B cell (primary cell): Measurements from ENCODE around the gene SFTPA2. TPM values are rescaled to one million over a fixed set of nuclear protein-coding genes. Genes with fewer than 3 reads are reported as not detected.

Source experiments
- ATAC-seq: fragments of 200-7000 bp; cut with Tn5 transposase; one replicate; pipeline ENCODE4 v1.10.0; 2021; ENCODE audit warnings: low read depth, mild to moderate bottlenecking, moderate number of reproducible peaks, moderate library complexity
- CTCF ChIA-PET: fragments of 350-600 bp; sonication (Branson Sonifier 250); formaldehyde crosslinking; loops from one replicate; lab custom pipeline; 2021; ENCODE audit warnings: antibody characterized with exemption, inconsistent platforms; lab: Charles Lee
- POLR2A ChIA-PET: fragments of 350-600 bp; sonication (Branson Sonifier 250); formaldehyde crosslinking; loops from one replicate; lab custom pipeline; 2021; ENCODE audit warnings: antibody characterized with exemption; lab: Charles Lee
- DNase-seq: peaks from one replicate; pipeline ENCODE4 v3.0.0; 2013
- H2AFZ ChIP-seq: 2 replicates; pipeline ENCODE4 v1.6.1; 2012; ENCODE audit warnings: mild to moderate bottlenecking, low read depth, low read length; ENCODE audit not compliant: insufficient read depth, poor library complexity, severe bottlenecking
- H3K27ac ChIP-seq, 2 donors: 1 replicate in 1 of 2; 2 replicates in 1 of 2; pipeline ENCODE4 v1.5.1; 2012 to 2013; ENCODE audit warnings: low read length in 2 of 2, mild to moderate bottlenecking in 2 of 2, moderate library complexity in 1 of 2
- H3K27me3 ChIP-seq, 4 experiments: fragments of 200-600 bp in 1 of 4; sonication (generic) in 1 of 4; replicated peaks in 1 of 4; 1 replicate in 2 of 4; 2 replicates in 2 of 4; pipeline versions ENCODE4 v1.6.1 to v1.7.0; 2013 to 2016; ENCODE audit warnings: low read length in 3 of 4, mild to moderate bottlenecking in 2 of 4, mixed read lengths in 1 of 4, moderate library complexity in 1 of 4; ENCODE audit not compliant: insufficient read depth in 4 of 4, control insufficient read depth in 3 of 4; ENCODE audit errors: control extremely low read depth in 1 of 4
- H3K36me3 ChIP-seq, 2 experiments: replicated peaks in 1 of 2; 1 replicate in 1 of 2; 2 replicates in 1 of 2; pipeline versions ENCODE4 v1.6.1 to v1.7.1; 2013; ENCODE audit warnings: low read length in 1 of 2; ENCODE audit not compliant: insufficient read depth in 2 of 2, control insufficient read depth in 1 of 2; ENCODE audit errors: control extremely low read depth in 1 of 2, extremely low read depth in 1 of 2
- H3K4me1 ChIP-seq, 2 donors: fragments of 200-600 bp in 1 of 2; sonication (generic) in 1 of 2; 1 replicate in 1 of 2; 2 replicates in 1 of 2; pipeline versions ENCODE4 v1.5.1 to v1.6.1; 2013 to 2017; ENCODE audit warnings: low read length in 2 of 2; ENCODE audit not compliant: control insufficient read depth in 2 of 2, insufficient read depth in 2 of 2
- H3K4me2 ChIP-seq: replicated peaks from 2 replicates; pipeline ENCODE3; 2012; ENCODE audit warnings: mild to moderate bottlenecking, low read depth, low read length; ENCODE audit not compliant: poor library complexity, severe bottlenecking
- H3K4me3 ChIP-seq, 5 experiments: fragments of 200-600 bp in 1 of 5; sonication (generic) in 1 of 5; 1 replicate in 3 of 5; 2 replicates in 2 of 5; pipeline versions ENCODE4 v1.5.1 to v1.7.0; 2011 to 2016; ENCODE audit warnings: low read length in 4 of 5, mild to moderate bottlenecking in 4 of 5, low read depth in 2 of 5, control low read depth in 1 of 5, moderate library complexity in 1 of 5; ENCODE audit not compliant: insufficient read depth in 1 of 5; ENCODE audit errors: control extremely low read depth in 1 of 5, extremely low read depth in 1 of 5
- H3K79me2 ChIP-seq: fragments of 200-600 bp; sonication (generic); one replicate; pipeline ENCODE4 v1.6.0; 2016; ENCODE audit warnings: low read length; ENCODE audit not compliant: control insufficient read depth, insufficient read depth
- H3K9ac ChIP-seq: fragments of 200-600 bp; sonication (generic); 2 replicates; pipeline ENCODE4 v1.6.1; 2017; ENCODE audit warnings: mild to moderate bottlenecking, low read length, moderate library complexity
- H3K9me3 ChIP-seq, 3 donors: one replicate each; pipeline versions ENCODE4 v1.6.1 to v1.7.1; 2013; ENCODE audit warnings: low read length in 2 of 3; ENCODE audit not compliant: control insufficient read depth in 2 of 3, insufficient read depth in 1 of 3; ENCODE audit errors: control extremely low read depth in 1 of 3
- H4K20me1 ChIP-seq: 2 replicates; pipeline ENCODE4 v1.6.0; 2012; ENCODE audit warnings: mild to moderate bottlenecking, low read length; ENCODE audit not compliant: insufficient read depth, control insufficient read depth, poor library complexity, severe bottlenecking
- H3K27ac Mint-ChIP-seq: one replicate; pipeline ENCODE4 v1.8.0; 2021; ENCODE audit warnings: mixed read lengths
- H3K27me3 Mint-ChIP-seq: one replicate; pipeline ENCODE4 v1.8.0; 2021; ENCODE audit warnings: mixed read lengths
- H3K4me1 Mint-ChIP-seq: one replicate; pipeline ENCODE4 v1.8.0; 2021; ENCODE audit warnings: mixed read lengths
- H3K4me3 Mint-ChIP-seq: one replicate; pipeline ENCODE4 v1.8.0; 2021; ENCODE audit warnings: mixed read lengths
- H3K9me3 Mint-ChIP-seq: one replicate; pipeline ENCODE4 v1.8.0; 2022; ENCODE audit warnings: mixed read lengths; ENCODE audit not compliant: insufficient read depth
- CTCF ChIP-seq: fragments of 200-600 bp; IDR thresholded peaks from one replicate; pipeline ENCODE4 v1.8.0; 2022; ENCODE audit warnings: antibody characterized with exemption, mild to moderate bottlenecking
- EZH2 ChIP-seq: IDR thresholded peaks from 2 replicates; pipeline ENCODE4 v1.6.1; 2012; ENCODE audit warnings: borderline replicate concordance, low read depth, mild to moderate bottlenecking, moderate library complexity, low read length; ENCODE audit not compliant: insufficient read depth, poor library complexity, severe bottlenecking
- WGBS: methylation state at CpG from one replicate; pipeline ENCODE4 v1.1.5; 2013; ENCODE audit warnings: missing lambda C conversion rate; ENCODE audit not compliant: insufficient coverage; 5-methylcytosine and 5-hydroxymethylcytosine counted together
- intact Hi-C: fragments of 100-400 bp; cut with micrococcal nuclease; formaldehyde crosslinking; loops from one replicate; pipeline ENCODE4 v1.10.0; 2022
- polyA minus RNA-seq: library from RNA; depleted of rRNA, polyadenylated mRNA; stranded (reverse); fragments of >200 nt; gene quantifications from 2 replicates; pipeline ENCODE4 v1.2.3, GENCODE V29; 2012
- polyA plus RNA-seq: library from polyadenylated mRNA; depleted of rRNA; stranded (reverse); fragments of >200 nt; gene quantifications from 2 replicates; pipeline ENCODE4 v1.2.3, GENCODE V29; 2012
- total RNA-seq, 2 donors: library from RNA; stranded (reverse); fragments of 120-200 nt in 1 of 2; gene quantifications; 1 replicate in 1 of 2; 2 replicates in 1 of 2; pipeline versions ENCODE4 v1.2.3 to v1.2.4, GENCODE V29; 2013 to 2022

SFTPA2 gene
- total RNA-seq: not detected in 2 replicates
- total RNA-seq (2013): not detected
- not detected in 2 replicates for polyA plus RNA-seq
- 0.50 TPM in 1 of 2 replicates, not detected in the other for polyA minus RNA-seq

DNA sequence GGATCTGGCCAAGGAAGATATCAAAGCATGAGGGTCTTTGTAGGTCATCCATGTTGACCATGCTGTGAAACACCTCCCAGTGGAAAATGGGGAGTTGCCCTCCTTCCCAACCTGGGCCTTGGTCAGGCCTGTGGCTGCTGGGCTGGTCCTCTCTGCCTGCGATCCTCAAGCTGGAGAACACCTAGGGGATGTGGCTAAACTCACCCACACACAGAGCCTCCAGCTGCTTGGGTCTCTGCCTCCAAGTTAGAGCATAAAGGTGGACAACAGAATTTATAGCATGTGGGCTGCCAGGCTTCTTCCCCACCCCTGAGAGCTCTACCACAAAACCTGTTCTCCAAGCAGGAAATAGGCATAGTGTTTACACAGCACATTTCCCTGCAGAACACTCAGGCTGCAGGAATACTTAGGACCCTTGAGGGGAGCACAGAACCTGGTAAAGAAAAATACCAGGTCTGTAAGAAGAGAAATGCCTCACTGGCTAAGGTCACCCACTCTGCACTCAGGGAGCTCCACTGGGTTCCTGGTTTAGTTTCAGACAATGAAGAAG, at the start of gene SFTPA2:
TSS of gene SFTPA2 (minus strand) at position 248 of the 550 bp plus-strand sequence. CDS start 924 bp downstream, outside the sequence.
- Mint-ChIP-seq H3K4me1 (peaks cover 3% of the 10 kb centered on the region), H3K27ac (no peak within 1 kb of the TSS), H3K4me3 (no peak within 1 kb of the TSS), H3K9me3 (no peaks in the 10 kb centered on the region), H3K27me3 (peaks cover 21% of the 10 kb centered on the region)
- DNase-seq: no peak
- ATAC-seq: no peak
- Histone ChIP-seq H3K9ac (no peak within 1 kb of the TSS), H4K20me1 (no peaks in the 10 kb centered on the region), H3K79me2 (no peaks in the 10 kb centered on the region), H3K27me3 (peaks cover 0 to 6% (median 2%) of the 10 kb centered on the region in 4 experiments), H3K27ac (no peak within 1 kb of the TSS), H3K9me3 (no peaks in the 10 kb centered on the region), H3K4me1 (no peaks in the 10 kb centered on the region), H3K4me2 (no peak within 1 kb of the TSS), H2AFZ (no peak within 1 kb of the TSS), H3K4me3 (no peak within 1 kb of the TSS), H3K36me3 (no peaks in the 10 kb centered on the region)
- WGBS: 80% methylated on average over 1 of the region's 1 CpG
- intact Hi-C loops: no loop called here
- POLR2A ChIA-PET: no interaction called here
- TF ChIP-seq EZH2: no peak
- TF ChIP-seq CTCF: no peak
- CTCF ChIA-PET: interaction anchor here (0.5 to 0.8 kb wide), 2 partner anchors 357 to 1532 kb away, joined by 3 to 6 read pairs; no protein-coding TSS in a partner anchor
